Esophagus (tissue), 2 donors: ENCODE results near the gene EIF5A. TPM values are rescaled to one million over a fixed set of nuclear protein-coding genes. Genes with fewer than 3 reads are reported as not detected.

Experiments
- polyA plus RNA-seq, 2 donors: library from polyadenylated mRNA; stranded (reverse); fragments of 200-250 nt; gene quantifications; one replicate each; pipeline ENCODE4 v1.2.3, GENCODE V29; 2013
- donor health status: healthy with polysubstance abuse.
- donor health status: Bipolar disorder and iron deficiency.

EIF5A gene
- polyA plus RNA-seq, 2 donors, result 597 to 599 TPM

Other genes with a start within 250 kb of the EIF5A start
- gene CLEC10A, start 227.4 kb upstream of the EIF5A start, polyA plus RNA-seq, result 1 to 10 TPM; 1.7 to 6.0 TPM
- under 1 TPM; 0.24 to 1.00 TPM for gene ASGR2, start 192.8 kb upstream of the EIF5A start, polyA plus RNA-seq
- gene ASGR1, start 128.3 kb upstream of the EIF5A start, polyA plus RNA-seq, result 1 to 10 TPM in 1 of 2 donors, under 1 TPM in 1; 0.84 to 2.0 TPM
- 10 to 100 TPM in 1 of 2 donors, 1 to 10 TPM in 1; 3.2 to 11.8 TPM for gene DLG4, start 87.8 kb upstream of the EIF5A start, polyA plus RNA-seq
- 100 to 1,000 TPM; 484 to 979 TPM for gene ACADVL, start 87.7 kb upstream of the EIF5A start, polyA plus RNA-seq
- gene DVL2, start 73.1 kb upstream of the EIF5A start, polyA plus RNA-seq, result 10 to 100 TPM; 20.8 to 32.2 TPM
- 10 to 100 TPM; 22.4 to 29.6 TPM for gene PHF23, start 68.2 kb upstream of the EIF5A start, polyA plus RNA-seq
- 100 to 1,000 TPM; 354 to 393 TPM for gene GABARAP, start 65.2 kb upstream of the EIF5A start, polyA plus RNA-seq
- 10 to 100 TPM; 42.4 to 58.5 TPM for gene CTDNEP1, start 55.9 kb upstream of the EIF5A start, polyA plus RNA-seq
- gene ELP5, start 55.4 kb upstream of the EIF5A start, polyA plus RNA-seq, result 10 to 100 TPM; 14.7 to 39.0 TPM
- gene CLDN7, start 45.1 kb upstream of the EIF5A start, polyA plus RNA-seq, result 100 to 1,000 TPM; 271 to 275 TPM
- gene SLC2A4, start 25.9 kb upstream of the EIF5A start, polyA plus RNA-seq, result 1 to 10 TPM; 5.4 to 7.6 TPM
- gene YBX2, start 13.0 kb upstream of the EIF5A start, polyA plus RNA-seq, result 10 to 100 TPM in 1 of 2 donors, 1 to 10 TPM in 1; 2.8 to 13.0 TPM
- 10 to 100 TPM; 54.5 to 56.5 TPM for gene GPS2, start 7.7 kb downstream of the EIF5A start, polyA plus RNA-seq
- gene NEURL4, start 21.7 kb downstream of the EIF5A start, polyA plus RNA-seq, result 10 to 100 TPM; 15.7 to 32.1 TPM
- gene ACAP1, start 28.9 kb downstream of the EIF5A start, polyA plus RNA-seq, result 1 to 10 TPM; 5.3 to 9.7 TPM
- 10 to 100 TPM; 39.3 to 75.9 TPM for gene KCTD11, start 44.5 kb downstream of the EIF5A start, polyA plus RNA-seq
- gene TMEM95, start 47.5 kb downstream of the EIF5A start, polyA plus RNA-seq, result under 1 TPM in 1 of 2 donors, not detected in 1; 0.18 TPM
- gene TNK1, start 73.5 kb downstream of the EIF5A start, polyA plus RNA-seq, result 1 to 10 TPM; 6.1 to 9.3 TPM
- gene PLSCR3, start 86.9 kb downstream of the EIF5A start, polyA plus RNA-seq, result 10 to 100 TPM; 24.7 to 31.0 TPM
- gene TMEM256, start 96.5 kb downstream of the EIF5A start, polyA plus RNA-seq, result 100 to 1,000 TPM; 105 to 158 TPM
- 1 to 10 TPM; 4.2 to 5.5 TPM for gene NLGN2, start 100.2 kb downstream of the EIF5A start, polyA plus RNA-seq
- gene SPEM1, start 112.7 kb downstream of the EIF5A start, polyA plus RNA-seq, result not detected
- not detected for gene SPEM2, start 118.0 kb downstream of the EIF5A start, polyA plus RNA-seq
- not detected for gene SPEM3, start 121.2 kb downstream of the EIF5A start, polyA plus RNA-seq
- 1 to 10 TPM; 6.8 to 9.8 TPM for gene TMEM102, start 127.8 kb downstream of the EIF5A start, polyA plus RNA-seq
- gene FGF11, start 131.9 kb downstream of the EIF5A start, polyA plus RNA-seq, result 10 to 100 TPM in 1 of 2 donors, 1 to 10 TPM in 1; 5.6 to 16.5 TPM
- gene CHRNB1, start 137.4 kb downstream of the EIF5A start, polyA plus RNA-seq, result 1 to 10 TPM; 7.0 to 7.4 TPM
- gene ZBTB4, start 172.0 kb downstream of the EIF5A start, polyA plus RNA-seq, result 10 to 100 TPM; 15.5 to 19.1 TPM
- under 1 TPM in 1 of 2 donors, not detected in 1; 0.01 TPM for gene SLC35G6, start 173.8 kb downstream of the EIF5A start, polyA plus RNA-seq
- gene POLR2A, start 176.7 kb downstream of the EIF5A start, polyA plus RNA-seq, result 10 to 100 TPM; 33.8 to 56.6 TPM
- 10 to 100 TPM in 1 of 2 donors, 1 to 10 TPM in 1; 8.0 to 13.0 TPM for gene TNFSF12, start 241.4 kb downstream of the EIF5A start, polyA plus RNA-seq